ENCODE data around the gene HEATR5A. TPM values are rescaled to one million over a fixed set of nuclear protein-coding genes. Genes with fewer than 3 reads are reported as not detected.
A peak's percentile ranks its signal among the peaks of the same experiment; 100 is the strongest.
"Not testable (repeated sequence)": the region's sequence is repeated elsewhere in the genome, so short reads cannot be mapped to it uniquely, and the experiment has no call there.

The HEATR5A gene
- total RNA-seq, 2 donors from 2014 or later, result 19.9 to 20.0 TPM

- no peak overlapping the region for H3K27ac Mint-ChIP-seq
These were observed 19.9 kb upstream of the HEATR5A start for GRCh38 chr14:31440280-31440679.

GRCh38 chr14:31439561-31439960, 19.2 kb upstream of the HEATR5A start:
- DNase-seq (ENCODE audit: low spot score) (no peak), ATAC-seq (no peak)
- Mint-ChIP-seq H3K4me1 (ENCODE audit: low read depth in 2 of 2) (no peaks in the 10 kb centered on the region), H3K27ac (no peak overlapping the region), H3K27me3 (no peaks in the 10 kb centered on the region), H3K9me3 (no peaks in the 10 kb centered on the region), H3K36me3 (no peaks in the 10 kb centered on the region), H3K4me3 (no peak overlapping the region)

More at GRCh38 chr14:31440280-31440679, 19.9 kb upstream of the HEATR5A start:
- H3K4me1 Mint-ChIP-seq (ENCODE audit: low read depth in 2 of 2), result no peaks in the 10 kb centered on the region
- no peaks in the 10 kb centered on the region for H3K27me3 Mint-ChIP-seq
- H3K9me3 Mint-ChIP-seq, result no peaks in the 10 kb centered on the region
- DNase-seq (ENCODE audit: low spot score) (no peak), ATAC-seq (no peak)
- no peaks in the 10 kb centered on the region for H3K36me3 Mint-ChIP-seq
- no peak overlapping the region for H3K4me3 Mint-ChIP-seq

- H3K27ac Mint-ChIP-seq; H3K36me3 Mint-ChIP-seq; H3K4me1 Mint-ChIP-seq (ENCODE audit: low read depth in 2 of 2); H3K9me3 Mint-ChIP-seq; ATAC-seq; H3K27me3 Mint-ChIP-seq; H3K4me3 Mint-ChIP-seq; DNase-seq (ENCODE audit: low spot score): not testable (repeated sequence)
These were observed 16.8 kb upstream of the HEATR5A start for GRCh38 chr14:31437045-31437691.

GRCh38 chr14:31435276-31435675, 14.9 kb upstream of the HEATR5A start:
- Mint-ChIP-seq H3K9me3 (no peaks in the 10 kb centered on the region), H3K36me3 (peaks cover 5% of the 10 kb centered on the region), H3K4me1 (ENCODE audit: low read depth in 2 of 2) (no peaks in the 10 kb centered on the region), H3K27ac (no peak overlapping the region), H3K27me3 (no peaks in the 10 kb centered on the region), H3K4me3 (no peak overlapping the region)
- DNase-seq (ENCODE audit: low spot score) (no peak), ATAC-seq (no peak)

- H3K27ac Mint-ChIP-seq, result peak overlapping the region in 1 of 2 donors; percentile 30
- no peak overlapping the region for H3K4me3 Mint-ChIP-seq
These were observed 10.4 kb upstream of the HEATR5A start for GRCh38 chr14:31430634-31431264.

GRCh38 chr14:31429791-31430190, 9.4 kb upstream of the HEATR5A start:
- Mint-ChIP-seq H3K36me3 (peaks cover 5% of the 10 kb centered on the region), H3K27ac (no peak overlapping the region), H3K27me3 (no peaks in the 10 kb centered on the region), H3K9me3 (no peaks in the 10 kb centered on the region), H3K4me1 (ENCODE audit: low read depth in 2 of 2) (no peaks in the 10 kb centered on the region), H3K4me3 (no peak overlapping the region)
- ATAC-seq (no peak), DNase-seq (ENCODE audit: low spot score) (no peak)

More at GRCh38 chr14:31430634-31431264, 10.4 kb upstream of the HEATR5A start:
- peaks cover 5% of the 10 kb centered on the region for H3K36me3 Mint-ChIP-seq
- no peak for DNase-seq (ENCODE audit: low spot score)
- H3K4me1 Mint-ChIP-seq (ENCODE audit: low read depth in 2 of 2), result no peaks in the 10 kb centered on the region
- ATAC-seq, result no peak
- no peaks in the 10 kb centered on the region for H3K27me3 Mint-ChIP-seq
- H3K9me3 Mint-ChIP-seq, result no peaks in the 10 kb centered on the region

GRCh38 chr14:31428011-31428410, 7.7 kb upstream of the HEATR5A start:
- ATAC-seq (no peak), DNase-seq (ENCODE audit: low spot score) (no peak)
- Mint-ChIP-seq H3K4me3 (no peak overlapping the region), H3K27me3 (no peaks in the 10 kb centered on the region), H3K36me3 (peaks cover 5% of the 10 kb centered on the region), H3K27ac (no peak overlapping the region), H3K4me1 (ENCODE audit: low read depth in 2 of 2) (no peaks in the 10 kb centered on the region), H3K9me3 (no peaks in the 10 kb centered on the region)

GRCh38 chr14:31426663-31427062, 6.3 kb upstream of the HEATR5A start:
- no peak for ATAC-seq

GRCh38 chr14:31425905-31426304, 5.6 kb upstream of the HEATR5A start:
- no peaks in the 10 kb centered on the region for H3K27me3 Mint-ChIP-seq
- no peaks in the 10 kb centered on the region for H3K9me3 Mint-ChIP-seq
- H3K36me3 Mint-ChIP-seq, result no peaks in the 10 kb centered on the region
- H3K27ac Mint-ChIP-seq, result no peak overlapping the region
- ATAC-seq, result no peak
- peaks cover 5 to 11% of the 10 kb centered on the region in 2 donors for H3K4me1 Mint-ChIP-seq (ENCODE audit: low read depth in 2 of 2)
- DNase-seq (ENCODE audit: low spot score), result no peak
- H3K4me3 Mint-ChIP-seq, result no peak overlapping the region

More at GRCh38 chr14:31426663-31427062, 6.3 kb upstream of the HEATR5A start:
- Mint-ChIP-seq H3K9me3 (no peaks in the 10 kb centered on the region), H3K27ac (no peak overlapping the region), H3K36me3 (no peaks in the 10 kb centered on the region), H3K4me1 (ENCODE audit: low read depth in 2 of 2) (peaks cover 0 to 4% of the 10 kb centered on the region in 2 donors), H3K27me3 (no peaks in the 10 kb centered on the region), H3K4me3 (no peak overlapping the region)
- DNase-seq (ENCODE audit: low spot score), result no peak

- DNase-seq (ENCODE audit: low spot score) (no peak), ATAC-seq (no peak)
- no peaks in the 10 kb centered on the region for H3K27me3 Mint-ChIP-seq
- no peaks in the 10 kb centered on the region for H3K36me3 Mint-ChIP-seq
- H3K9me3 Mint-ChIP-seq, result no peaks in the 10 kb centered on the region
- peak overlapping the region; percentile 81 to 89 for H3K27ac Mint-ChIP-seq
- H3K4me1 Mint-ChIP-seq (ENCODE audit: low read depth in 2 of 2), result peaks cover 14 to 32% of the 10 kb centered on the region in 2 donors
- peak overlapping the region; percentile 94 for H3K4me3 Mint-ChIP-seq
These were observed 850 bp upstream of the HEATR5A start for GRCh38 chr14:31421200-31421599.

GRCh38 chr14:31419967-31420318, 407 bp downstream of the HEATR5A start:
- ATAC-seq (peak; percentile 51 to 54), DNase-seq (ENCODE audit: low spot score) (peak; percentile 63)
- peak overlapping the region; percentile 81 to 89 for H3K27ac Mint-ChIP-seq
- H3K9me3 Mint-ChIP-seq, result no peaks in the 10 kb centered on the region
- no peaks in the 10 kb centered on the region for H3K27me3 Mint-ChIP-seq
- H3K36me3 Mint-ChIP-seq, result no peaks in the 10 kb centered on the region
- peaks cover 18 to 32% of the 10 kb centered on the region in 2 donors for H3K4me1 Mint-ChIP-seq (ENCODE audit: low read depth in 2 of 2)
- H3K4me3 Mint-ChIP-seq, result peak overlapping the region; percentile 94

- Mint-ChIP-seq H3K36me3 (no peaks in the 10 kb centered on the region), H3K27ac (peak overlapping the region; percentile 6 to 37), H3K27me3 (no peaks in the 10 kb centered on the region), H3K4me1 (ENCODE audit: low read depth in 2 of 2) (peaks cover 18 to 33% of the 10 kb centered on the region in 2 donors), H3K4me3 (peak overlapping the region; percentile 94), H3K9me3 (no peaks in the 10 kb centered on the region)
- ATAC-seq (no peak), DNase-seq (ENCODE audit: low spot score) (no peak)
These were observed 977 bp downstream of the HEATR5A start for GRCh38 chr14:31419179-31419966.

GRCh38 chr14:31418440-31418839, 1.9 kb downstream of the HEATR5A start:
- Mint-ChIP-seq H3K4me1 (ENCODE audit: low read depth in 2 of 2) (peaks cover 23 to 39% of the 10 kb centered on the region in 2 donors), H3K27ac (no peak overlapping the region), H3K9me3 (no peaks in the 10 kb centered on the region), H3K36me3 (no peaks in the 10 kb centered on the region), H3K27me3 (no peaks in the 10 kb centered on the region), H3K4me3 (no peak overlapping the region)
- DNase-seq (ENCODE audit: low spot score) (no peak), ATAC-seq (no peak)
